ENCODE data around the gene MCM8.

Gene MCM8

DNA sequence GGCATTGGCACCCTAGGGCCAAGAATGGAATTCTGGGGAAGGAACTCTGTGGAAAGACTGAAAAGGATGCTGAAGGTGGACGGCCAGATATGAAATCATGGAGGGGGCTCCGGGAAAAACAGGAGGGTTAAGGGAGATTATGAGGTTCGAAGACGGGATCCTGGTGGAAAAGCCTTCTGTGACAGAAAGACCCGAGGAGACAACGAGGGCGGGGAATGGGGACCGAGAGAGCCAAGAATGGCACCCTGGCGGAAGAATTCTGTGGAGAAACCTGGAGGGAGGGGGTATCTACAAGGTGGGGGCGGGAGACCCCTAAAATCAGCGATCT lies 545 bp upstream of the MCM8 start:
- DNase-seq: no peak

DNA sequence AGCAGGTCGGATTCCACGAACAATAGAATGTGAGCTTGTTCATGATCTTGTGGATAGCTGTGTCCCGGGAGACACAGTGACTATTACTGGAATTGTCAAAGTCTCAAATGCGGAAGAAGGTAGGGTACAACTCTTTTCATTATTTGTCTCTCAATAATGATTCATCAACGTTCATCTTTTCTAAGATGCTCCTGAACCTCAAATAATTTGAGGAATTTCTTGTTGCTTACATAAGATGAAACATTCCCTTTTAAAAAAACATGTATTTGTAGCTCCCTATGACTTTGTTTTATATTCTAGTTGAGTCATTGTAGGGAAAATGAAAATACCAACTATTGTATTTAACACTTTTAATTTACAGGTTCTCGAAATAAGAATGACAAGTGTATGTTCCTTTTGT lies 17.0 kb downstream of the MCM8 start:
- no peak for DNase-seq

DNA sequence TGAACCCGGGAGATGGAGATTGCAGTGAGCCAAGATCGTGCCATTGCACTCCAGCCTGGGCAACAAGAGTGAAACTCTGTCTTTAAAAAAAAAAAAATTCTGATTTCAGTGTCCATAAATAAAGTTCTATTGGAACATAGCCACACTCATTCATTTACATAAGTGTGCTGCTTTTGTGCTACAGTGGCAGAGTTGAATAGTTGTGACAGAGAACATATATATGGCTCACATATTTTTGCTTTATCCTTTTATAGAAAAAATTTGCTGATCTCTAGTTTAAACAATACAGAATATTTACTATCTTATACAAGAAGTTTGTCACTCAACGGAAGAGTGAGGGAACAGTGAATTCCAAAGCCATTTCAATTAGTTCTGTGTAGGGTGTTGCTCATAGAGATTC lies 18.0 kb downstream of the MCM8 start:
- no peak for DNase-seq

DNA sequence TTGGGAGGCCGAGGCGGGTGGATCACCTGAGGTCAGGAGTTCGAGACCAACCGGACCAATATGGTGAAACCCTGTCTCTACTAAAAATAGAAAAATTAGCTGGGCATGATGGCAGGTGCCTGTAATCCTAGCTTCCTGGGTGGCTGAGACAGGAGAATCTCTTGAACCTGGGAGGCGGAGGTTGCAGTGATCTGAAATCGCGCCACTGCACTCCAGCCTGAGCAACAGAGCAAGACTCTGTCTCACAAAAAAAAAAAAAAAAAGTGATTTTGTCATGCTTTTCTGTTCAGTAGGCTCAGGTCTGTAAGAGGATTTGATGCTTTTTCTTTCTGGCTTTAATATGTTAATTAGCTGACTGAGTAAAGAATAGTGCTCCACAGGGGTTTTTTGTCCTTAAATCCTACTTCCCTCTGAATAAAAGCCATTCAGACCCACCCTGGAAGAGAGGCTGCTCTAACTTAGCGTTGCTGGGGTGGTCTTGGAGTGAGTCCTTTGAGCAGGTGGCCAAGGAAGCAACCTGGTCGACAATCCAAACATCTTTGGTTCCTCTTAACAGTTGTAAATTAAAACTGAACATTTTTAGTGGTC lies 19.0 kb downstream of the MCM8 start:
- DNase-seq: no peak

DNA sequence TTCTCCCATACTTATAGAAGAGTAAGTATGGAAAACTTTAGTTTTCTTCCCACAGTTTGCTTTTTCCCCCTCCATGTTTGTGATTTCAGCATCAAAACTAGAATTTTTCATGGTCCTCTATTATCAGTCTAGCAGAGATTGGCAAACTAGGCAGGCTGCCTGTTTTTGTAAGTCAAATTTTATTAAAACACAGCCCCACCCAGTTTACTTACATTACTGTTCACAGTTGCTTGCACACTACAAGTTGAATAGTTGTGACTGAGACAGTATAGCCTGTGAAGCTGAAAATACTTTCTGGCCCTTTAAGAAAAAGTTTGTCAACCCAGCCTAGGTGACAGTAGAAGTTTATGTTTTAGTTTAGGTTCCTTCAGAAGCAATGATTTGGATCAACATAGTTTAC lies 19.5 kb downstream of the MCM8 start:
- no peak for DNase-seq

DNA sequence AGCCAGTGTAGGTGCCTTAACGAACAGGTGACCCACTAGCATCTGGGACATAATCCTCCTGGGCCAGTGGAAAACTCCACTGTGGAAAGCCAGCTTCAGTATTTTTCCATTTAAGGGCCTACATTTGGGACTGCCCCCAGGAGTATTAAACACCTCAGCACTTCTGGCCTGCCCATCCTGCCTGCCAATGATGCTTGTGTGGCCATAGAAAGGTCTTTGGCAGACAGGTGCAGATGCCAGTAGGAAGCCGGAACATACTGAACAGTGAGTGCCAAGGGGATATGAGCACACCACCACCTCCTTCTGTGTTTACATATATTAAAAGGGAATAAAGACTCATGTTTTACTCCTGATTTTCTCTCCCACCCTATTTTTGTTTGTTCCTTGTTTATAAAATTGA lies 19.9 kb downstream of the MCM8 start:
- no peak for DNase-seq

DNA sequence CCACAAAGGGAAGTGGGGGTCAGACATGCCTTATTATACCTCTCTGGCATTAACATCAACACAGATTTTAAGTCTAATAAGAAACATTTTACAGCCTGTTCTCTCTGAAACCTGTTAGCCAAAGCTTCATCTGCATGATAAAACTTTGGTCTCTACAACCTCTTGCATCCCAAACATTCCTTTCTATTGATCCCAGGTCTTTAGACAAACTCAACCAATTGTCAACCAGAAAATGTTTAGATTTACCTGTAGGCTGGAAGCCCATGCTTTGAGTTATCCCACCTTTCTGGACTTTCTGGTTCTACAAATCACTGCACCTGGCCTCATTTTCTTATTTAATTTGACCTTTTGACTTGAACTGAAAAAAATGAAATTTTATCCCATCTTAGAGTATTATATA lies 20.8 kb downstream of the MCM8 start:
- DNase-seq: no peak

DNA sequence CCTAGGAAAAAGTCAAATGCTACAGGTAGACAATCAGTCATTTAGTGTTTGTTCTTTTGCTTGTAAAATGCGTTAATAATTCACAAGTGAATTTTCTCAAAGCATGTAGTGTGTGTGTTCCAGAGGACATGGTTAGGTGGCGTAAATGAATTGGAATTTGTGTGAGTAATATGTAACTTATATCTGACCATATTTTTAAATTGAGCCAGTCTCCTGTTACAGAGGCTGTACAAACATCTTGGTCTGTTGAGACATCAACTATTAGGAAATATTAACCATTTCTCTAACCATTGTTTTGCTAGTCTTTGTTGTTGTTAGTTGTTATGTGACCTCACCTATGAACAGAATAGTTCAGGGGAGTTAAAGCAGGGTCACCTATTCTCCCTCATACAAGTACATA lies 22.7 kb downstream of the MCM8 start:
- no peak for DNase-seq

DNA sequence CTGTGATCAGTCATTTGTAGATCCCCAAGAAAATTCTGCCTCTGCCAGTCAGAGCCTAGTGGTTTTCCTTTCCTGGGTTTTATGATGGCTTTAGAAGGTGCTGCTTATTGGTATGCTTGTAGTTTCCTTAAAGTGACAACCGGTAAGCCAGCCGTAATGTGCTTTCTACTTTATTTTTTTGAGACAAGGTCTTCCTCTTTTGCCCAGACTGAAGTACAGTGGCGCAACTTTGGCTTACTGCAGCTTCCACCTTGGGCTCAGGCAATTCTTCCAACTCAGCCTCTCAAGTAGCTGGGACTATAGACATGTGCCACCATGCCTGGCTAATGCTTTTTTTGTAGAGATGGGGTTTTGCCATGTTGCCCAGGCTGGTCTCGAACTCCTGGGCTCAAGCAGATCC lies 23.5 kb downstream of the MCM8 start:
- DNase-seq: no peak

DNA sequence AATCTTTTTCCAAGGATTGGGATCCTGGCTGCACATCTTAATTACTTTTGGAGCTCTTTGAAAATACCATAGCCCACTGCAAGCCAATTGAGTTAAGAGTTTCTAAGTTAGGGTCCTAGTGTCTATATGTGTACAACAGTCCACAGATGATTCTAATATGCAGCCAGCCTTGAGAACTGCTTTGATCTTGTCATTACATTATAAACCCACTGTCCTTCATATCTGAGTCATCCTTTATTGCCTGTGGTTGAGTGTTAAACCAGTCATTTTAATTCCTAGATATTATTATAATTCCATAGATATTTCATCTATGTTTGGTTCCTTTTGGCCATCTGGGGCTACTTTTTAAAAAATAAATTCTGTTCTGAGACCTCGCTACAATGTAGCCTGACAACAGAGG lies 24.1 kb downstream of the MCM8 start:
- no peak for DNase-seq

DNA sequence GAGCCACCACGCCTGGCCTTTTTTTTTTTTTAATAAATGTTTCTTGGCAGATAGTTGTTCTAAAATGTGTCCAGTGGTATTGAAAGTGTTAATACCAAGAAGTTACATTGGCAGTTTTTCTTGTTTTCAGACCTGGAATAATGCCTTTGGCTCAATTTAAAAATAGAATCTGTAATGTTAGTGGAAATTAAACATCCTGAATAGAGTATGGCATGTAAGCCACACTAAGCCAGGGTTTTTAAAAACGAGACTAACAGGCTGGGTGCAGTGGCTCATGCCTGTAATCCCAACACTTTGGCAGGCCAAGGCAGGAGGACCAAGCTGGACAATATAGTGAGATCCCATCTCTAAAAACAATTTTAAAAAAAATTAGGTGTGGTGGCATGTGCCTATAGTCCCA lies 25.3 kb downstream of the MCM8 start:
- DNase-seq: no peak

DNA sequence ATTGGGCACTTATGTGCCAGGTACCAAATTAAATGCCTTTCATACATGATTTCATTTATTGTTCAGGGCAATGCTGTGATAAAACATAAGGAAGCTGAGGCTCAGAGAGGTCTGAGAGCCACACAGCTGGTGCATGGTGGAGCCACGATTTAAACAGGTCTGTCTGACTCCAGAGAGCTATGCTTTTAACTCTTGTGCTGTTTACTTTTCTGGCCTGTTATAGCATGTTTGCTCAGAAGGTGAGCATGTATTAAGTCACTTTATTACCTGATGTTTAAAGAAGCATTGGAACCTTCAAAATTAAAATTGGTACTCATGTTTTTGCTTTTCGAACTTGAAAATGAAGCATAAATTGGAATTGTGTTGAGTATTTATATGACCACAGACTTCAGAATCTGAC lies 26.8 kb downstream of the MCM8 start:
- no peak for DNase-seq

DNA sequence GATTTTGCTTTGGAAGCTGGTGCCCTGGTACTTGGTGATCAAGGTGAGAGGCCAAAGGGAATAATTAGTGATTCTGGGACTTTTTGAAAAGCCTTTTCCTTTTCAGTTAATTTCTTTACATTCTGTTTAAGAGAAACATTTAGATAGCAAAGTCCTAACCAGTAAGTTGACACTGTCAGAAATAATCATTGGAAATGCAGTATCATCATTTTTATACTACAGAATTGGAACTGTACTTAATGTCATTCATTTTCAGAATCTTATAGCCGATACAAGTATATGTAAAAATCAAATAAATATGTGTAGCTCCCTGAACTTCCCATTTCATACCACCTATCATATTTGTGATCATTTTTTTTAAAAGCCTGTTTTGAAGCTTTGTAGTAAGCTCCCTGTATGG lies 27.5 kb downstream of the MCM8 start:
- DNase-seq: no peak

DNA sequence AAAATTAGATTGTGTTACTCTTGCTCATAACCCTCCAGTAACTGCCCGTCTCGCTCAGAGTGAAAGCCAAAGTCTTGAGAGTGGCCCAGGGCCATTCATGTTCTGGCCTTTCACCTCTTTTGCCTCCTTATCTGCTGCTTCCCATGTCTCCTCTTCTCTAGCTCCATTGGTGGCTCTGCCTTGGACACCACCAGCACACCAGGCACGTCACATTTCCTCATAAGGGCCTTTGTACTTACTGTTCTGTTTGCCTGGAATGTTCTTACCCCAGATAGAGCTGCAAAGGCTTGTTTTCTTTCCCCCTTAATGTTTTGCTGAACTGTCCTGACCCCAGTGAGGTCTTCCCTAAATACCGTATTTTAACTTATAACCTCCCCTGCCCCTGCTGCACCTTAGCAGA lies 29.3 kb downstream of the MCM8 start:
- no peak for DNase-seq

DNA sequence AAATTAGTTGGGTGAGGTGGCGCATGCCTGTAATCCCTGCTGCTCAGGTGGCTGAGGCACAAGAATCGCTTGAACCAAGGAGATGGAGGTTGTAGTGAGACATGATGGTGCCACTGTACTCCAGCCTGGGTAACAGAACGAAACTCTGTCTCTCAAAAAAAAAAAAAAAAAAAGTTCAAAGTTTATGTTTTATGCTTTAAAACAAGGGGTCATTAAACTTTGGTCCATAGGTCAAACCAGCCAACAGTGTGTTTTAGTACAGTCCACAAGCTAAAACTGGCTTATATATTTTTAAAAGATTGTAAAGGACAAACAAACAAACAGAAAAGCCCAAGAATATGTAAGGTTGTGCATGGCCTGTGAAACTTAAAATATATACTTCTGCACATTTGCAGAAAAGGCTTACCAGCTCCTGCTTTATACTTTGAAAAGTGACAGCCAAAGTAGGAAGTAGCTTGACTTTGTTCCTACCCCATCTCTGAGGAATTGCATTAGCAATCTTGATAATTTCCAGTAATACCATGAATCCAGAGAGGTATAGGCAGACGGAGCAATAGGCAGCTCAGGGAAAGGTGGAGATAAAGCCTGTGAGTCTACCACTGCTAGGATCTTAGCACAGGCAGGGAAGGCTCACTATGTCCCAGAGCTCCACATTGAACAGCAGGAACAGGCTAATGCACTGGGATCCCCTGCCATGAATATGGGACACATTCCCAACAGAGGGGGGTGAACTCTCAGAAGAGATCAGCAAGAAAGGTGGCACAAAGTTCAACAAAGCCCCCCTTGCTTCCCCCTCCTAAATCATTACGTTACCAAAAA lies 30.5 kb downstream of the MCM8 start:
- DNase-seq: no peak

DNA sequence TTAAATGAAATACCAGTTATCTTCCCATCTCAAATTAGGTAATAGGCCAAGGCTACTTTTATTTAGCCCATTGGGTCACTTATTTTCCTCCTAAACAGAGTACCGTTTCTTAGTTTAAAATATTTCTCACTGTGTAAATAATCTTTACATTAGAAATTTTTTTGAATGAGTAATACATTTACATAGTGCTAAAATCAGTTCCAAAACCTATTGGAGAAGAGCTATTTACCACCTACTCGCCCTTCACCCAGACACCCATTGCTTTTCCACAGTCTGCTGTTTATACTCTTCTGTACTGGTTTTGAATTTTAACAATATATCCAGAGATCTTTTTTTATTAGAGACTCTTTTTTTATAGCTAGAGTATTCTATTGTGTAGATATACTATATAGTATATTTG lies 36.9 kb downstream of the MCM8 start:
- no peak for DNase-seq

DNA sequence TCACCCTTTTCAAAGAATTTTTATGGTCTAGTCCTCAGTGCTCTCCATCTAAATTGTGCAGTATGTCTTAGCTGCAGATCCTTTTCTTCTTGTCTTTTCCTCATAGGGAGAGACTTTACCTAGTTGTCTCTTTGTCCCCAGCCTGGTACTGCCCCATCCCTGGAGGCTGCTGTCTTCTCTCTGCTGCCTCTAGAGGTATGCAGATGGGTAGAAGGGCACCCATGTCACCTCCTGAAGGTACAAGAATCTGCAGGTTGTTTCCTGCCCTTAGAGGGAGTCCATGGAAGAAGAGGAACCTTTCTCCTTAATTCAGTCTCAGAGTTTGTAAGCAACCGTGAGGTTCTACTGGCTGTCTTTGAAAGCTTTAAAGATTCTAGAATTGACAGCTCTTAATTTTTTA lies 39.1 kb downstream of the MCM8 start:
- no peak for DNase-seq

DNA sequence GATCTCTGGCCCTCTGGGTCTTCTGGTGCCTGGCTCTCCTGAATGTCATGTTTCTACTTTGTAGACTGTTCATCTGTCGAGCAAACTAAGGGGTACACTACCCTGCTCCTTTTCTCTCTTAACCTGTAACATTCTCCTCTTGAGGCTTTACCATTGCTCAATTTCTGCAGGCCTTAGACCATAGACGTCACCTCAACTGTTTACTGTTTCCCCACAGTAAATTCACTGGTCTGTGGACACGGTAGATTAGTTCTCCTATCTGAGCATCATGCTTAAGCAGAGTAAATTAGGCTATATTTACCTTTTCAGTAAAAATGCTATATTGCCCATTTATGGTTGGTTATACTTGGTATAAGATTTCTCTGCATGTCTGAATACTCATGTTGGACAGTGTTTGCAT lies 40.5 kb downstream of the MCM8 start:
- DNase-seq: no peak

DNA sequence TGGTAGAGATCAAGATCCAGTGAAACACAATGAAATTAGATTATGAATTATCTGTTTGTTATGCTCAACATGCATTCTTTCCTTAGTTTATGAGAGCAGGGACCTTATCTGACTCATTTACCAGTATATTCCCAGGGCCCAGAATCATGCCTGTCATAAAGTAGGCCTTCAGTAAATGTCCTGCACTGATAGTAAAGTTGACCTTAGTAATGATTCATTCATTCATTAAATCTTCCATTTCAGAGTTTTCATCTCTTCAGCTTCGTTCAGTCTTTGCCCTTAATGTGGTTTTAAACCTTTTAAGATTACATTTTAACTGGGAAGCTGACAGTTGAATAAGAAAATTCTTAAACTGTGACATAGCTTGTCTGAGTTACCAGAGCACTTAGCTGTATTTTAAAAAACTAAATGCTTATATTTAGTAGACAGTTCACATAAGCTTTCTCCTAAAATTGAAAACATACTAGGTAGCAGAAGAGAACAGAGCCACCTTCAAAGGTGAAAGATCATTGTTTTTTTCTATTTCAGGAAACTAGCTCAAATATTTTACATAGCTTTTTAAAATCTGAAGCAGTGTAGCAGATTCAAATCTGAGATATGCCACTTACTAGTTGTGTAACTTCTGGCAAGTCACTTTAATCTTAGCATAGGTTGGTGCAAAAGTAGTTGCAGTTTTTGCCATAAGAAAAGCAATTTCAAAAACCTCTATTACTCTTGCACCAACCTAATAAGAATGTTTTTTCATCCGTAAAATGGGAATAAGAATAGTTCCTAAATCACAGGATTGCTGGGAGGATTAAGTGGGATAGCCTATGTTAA lies 41.4 kb downstream of the MCM8 start:
- no peak for DNase-seq

DNA sequence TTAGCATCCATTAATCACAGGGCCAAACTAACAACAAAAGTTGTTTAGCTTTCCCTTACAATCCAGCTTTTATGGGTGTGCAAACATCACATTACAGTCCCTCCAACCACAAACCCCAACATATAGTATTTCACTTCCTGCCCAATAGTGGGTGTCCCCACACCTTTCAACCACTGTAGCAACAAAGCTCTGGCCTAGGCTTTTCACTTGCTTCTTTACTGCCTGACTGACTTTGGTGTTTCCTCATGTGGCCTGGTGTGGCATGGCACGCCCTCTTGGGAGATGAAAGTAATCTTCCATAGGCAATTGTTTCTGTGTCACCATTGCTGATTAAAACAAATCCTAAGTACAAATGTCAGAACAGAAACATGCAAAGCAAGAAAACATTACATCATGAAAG lies 46.3 kb downstream of the MCM8 start:
- no peak for DNase-seq

DNA sequence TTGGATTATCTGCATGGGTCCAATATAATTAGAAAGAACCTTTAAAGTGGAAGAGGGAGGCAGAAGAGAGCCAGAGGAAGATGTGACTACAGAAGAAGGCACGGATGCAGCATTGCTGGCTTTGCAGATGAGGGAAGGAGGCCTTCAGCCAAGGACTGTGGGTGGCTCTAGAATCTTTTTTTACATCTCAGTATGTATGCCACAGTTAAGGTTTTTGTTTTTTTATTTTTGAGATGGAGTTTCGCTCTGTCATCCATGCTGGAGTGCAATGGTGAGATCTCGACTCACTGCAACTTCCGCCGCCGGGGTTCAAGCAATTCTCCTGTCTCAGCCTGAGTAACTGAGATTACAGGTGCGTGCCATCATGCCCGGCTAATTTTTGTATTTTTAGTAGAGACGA lies 49.3 kb downstream of the MCM8 start:
- DNase-seq: no peak

DNA sequence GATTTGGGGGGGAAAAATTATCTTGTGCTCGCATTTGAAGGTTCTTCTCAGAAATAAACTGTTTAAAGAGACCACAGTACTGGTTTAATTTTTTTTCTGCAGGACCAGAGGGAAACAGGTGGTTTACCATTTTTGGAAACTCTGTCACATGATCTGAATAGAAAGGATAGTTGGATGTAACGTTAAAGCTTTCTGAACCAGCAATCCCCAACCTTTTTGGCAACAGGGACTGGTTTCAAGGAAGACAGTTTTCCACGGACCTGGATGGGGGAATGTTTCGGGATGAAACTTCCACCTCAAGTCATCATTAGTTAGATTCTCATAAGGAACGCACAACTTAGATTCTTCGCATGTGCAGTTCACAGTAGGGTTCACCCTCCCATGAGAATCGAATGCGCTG lies 50.4 kb downstream of the MCM8 start:
- DNase-seq: no peak

DNA sequence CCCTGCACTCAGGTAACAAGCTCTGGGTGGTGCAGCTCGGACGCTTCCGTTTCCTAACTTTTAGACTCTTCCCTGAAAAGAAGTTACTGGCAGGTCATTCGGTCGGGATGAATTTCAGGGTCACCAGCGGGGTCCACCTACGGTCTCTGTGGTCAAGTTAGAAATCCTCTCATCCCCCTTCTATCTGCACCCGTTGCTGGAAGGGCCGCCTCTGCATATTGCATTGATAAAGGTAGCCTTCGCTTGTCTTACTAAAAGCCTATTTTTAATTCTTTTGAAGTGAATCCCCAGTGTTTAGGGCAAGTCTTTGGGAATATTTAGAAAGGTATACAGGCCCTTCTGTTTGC lies 56.1 kb downstream of the MCM8 start:
- no peak for DNase-seq

DNA sequence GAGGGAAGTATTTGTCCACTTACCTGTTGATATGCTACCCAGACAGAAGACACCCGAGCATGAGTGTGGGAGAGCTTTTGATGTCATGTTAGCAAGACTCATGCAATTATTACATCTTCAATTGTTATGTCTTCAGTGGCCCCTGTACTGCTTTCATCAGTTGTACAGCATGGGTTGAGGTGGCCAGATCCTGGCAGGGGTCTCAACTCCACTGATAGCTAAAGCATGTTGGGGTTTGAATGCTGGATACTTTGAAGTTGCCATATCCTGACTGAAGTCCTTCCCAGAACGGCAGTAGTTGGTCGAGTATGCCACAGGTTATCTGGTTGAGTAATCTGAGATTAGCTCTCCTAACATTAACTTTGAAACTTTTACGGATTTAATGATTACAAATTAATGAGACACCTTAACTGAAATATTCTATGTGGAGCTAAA lies 56.7 kb downstream of the MCM8 start:
- no peak for DNase-seq
